HG02852 (cell line): ENCODE measurements around the gene PPP4R2.
A peak's percentile ranks its signal among the peaks of the same experiment; 100 is the strongest.

Experiments
- ATAC-seq: cut with Tn5 transposase; IDR thresholded peaks from one replicate; pipeline ENCODE4 v1.9.1; 2021; ENCODE audit warnings: mild to moderate bottlenecking, moderate library complexity; ENCODE audit not compliant: unreplicated experiment

PPP4R2 gene, protein sequence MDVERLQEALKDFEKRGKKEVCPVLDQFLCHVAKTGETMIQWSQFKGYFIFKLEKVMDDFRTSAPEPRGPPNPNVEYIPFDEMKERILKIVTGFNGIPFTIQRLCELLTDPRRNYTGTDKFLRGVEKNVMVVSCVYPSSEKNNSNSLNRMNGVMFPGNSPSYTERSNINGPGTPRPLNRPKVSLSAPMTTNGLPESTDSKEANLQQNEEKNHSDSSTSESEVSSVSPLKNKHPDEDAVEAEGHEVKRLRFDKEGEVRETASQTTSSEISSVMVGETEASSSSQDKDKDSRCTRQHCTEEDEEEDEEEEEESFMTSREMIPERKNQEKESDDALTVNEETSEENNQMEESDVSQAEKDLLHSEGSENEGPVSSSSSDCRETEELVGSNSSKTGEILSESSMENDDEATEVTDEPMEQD

DNA sequence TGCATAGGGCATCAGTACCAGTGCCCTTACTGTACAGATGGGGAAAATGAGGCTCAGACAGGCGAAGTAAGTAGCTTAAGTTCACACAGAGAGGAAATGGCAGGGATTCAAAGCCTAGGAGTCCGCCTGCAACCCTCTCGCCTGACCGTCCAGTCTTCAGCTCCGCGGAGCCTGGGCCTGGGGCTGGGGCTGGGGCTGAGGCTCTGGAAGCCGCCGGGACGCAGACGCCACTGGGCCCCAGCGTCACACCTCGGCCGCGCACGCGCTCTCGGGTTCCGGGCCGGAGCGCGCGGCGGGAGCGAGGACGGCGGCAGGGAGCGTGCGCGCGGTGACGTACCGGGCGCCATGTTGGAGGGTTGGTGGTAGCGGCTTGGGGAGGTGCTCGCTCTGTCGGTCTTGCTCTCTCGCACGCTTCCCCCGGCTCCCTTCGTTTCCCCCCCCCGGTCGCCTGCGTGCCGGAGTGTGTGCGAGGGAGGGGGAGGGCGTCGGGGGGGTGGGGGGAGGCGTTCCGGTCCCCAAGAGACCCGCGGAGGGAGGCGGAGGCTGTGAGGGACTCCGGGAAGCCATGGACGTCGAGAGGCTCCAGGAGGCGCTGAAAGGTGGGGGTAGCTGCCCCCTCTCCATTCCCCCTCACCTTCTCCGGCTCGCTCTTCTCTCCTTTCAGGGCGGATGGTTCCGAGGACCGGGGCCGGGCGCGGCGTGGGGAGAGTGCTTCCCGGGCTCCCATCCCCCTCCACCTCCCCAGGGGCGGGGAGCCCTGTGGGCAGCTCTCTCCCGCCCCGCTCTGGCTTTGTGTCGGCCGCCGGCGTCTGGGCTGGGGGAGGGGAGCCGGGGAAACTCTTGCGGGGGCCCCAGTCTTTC lies at the start of gene PPP4R2:
Gene PPP4R2, plus strand, starts transcription at position 339 of the 861 bp plus-strand sequence. Its CDS starts 227 bp downstream, at position 566.
- peak; percentile 83 for ATAC-seq

DNA sequence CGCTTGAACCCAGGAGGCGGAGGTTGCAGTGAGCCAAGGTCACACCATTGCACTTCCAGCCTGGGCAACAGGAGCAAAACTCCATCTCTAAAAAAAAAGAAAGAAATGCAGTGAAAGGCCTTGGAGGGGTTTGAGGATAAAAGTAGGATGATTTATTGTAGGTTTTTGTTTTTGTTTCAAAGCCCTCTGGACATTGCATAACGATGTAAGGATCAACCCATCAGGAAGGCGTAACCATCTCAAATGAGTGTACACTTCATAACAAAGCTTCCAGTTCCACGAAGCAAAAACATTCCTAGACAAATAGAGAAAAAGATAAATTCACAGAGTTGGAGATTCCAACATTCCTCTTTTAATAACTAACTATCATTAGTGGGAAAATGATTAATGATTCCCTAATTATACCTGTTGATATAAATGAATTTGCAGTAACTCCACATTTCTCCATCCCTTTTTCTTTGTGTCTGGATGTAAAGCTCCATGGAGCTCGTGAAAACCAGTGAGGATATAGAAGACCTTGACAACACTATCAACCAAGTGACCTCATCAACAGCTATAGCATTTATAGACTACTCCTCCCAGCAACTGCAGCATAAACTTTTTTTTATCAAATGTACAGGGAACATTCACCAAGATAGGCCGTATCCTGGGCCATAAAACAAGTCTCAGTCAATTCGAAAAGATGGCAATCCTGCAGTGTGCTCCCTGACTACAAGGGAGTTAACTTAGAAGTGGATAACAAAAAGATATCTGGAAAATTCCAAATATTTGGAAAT lies 48.7 kb upstream of the PPP4R2 start:
- ATAC-seq, result no peak

DNA sequence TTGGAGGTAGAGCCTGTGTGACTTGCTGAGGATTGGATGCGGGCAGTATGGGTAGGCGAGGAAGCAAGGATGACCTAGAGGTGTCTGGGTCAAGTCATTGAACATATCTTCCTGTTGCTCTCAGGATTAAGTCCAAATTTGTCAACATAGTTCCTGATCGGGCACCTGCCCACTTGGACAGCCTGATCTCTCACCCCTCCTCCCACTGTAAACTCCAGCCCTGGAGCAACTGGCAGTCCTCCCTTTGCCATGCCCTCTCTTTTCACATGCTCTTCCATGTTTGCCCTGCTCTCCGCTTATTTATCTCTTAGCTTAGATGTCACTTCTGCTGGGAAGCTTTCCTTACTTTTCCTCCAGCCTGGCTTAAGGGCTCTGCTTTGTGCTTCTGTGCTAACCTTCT lies 47.6 kb upstream of the PPP4R2 start:
- no peak for ATAC-seq

DNA sequence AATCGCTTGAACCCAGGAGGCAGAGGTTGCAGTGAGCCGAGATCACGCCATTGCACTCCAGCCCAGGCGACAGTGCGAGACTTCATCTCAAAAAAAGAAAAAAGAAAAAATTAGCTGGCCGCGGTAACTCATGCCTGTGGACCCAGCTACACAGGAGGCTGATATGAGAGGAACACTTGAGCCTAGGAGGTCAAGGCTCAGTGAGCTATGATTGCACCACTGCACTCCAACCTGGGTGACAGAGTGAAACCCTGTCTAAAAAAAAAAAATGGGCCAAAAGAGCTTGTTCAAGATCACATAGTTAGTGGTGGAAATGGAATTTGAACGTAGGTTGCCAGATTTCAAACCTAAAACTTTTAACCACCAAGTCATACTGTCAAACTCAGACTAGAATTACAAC lies 46.2 kb upstream of the PPP4R2 start:
- ATAC-seq, result no peak

DNA sequence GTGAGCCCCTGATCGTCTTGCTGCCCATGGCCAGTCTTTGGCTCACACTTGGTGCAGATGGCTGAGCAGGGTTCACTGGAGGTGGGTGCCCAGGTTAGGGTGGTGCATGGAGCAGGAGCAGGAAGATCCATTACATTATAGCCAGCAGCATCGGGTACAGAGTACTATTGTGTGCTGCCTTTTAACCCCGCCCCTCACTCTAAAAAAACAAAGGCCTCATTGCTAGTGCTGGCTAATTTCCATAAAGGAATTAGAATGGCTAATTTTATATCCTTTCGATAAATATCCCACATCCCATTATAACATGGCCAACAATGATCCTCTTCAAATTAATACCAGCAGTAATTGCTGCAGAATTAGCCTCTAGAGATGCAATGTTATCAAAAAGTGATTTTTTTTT lies 45.8 kb upstream of the PPP4R2 start:
- no peak for ATAC-seq

DNA sequence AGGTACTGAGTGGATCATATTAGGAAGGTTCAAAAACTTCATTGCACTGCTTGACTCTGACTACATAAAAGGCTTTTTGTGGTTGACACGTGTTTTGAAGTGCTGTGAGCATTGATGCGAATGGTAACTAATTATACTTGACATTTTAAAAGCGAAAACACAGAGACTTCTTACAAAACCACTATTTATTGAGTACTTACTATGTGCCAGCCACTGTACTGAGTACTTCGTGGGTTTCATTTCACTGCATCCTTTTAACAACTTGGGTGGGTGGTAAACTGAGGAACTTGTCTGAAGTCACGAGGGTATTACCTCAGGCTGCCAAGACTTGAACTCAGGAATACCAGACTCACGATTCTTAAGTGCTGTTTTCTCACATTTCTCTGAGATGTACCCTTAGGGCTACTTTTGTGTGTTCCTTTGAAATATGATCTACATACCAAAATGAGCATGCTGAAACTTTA lies 45.3 kb upstream of the PPP4R2 start:
- peak; percentile 71 for ATAC-seq

DNA sequence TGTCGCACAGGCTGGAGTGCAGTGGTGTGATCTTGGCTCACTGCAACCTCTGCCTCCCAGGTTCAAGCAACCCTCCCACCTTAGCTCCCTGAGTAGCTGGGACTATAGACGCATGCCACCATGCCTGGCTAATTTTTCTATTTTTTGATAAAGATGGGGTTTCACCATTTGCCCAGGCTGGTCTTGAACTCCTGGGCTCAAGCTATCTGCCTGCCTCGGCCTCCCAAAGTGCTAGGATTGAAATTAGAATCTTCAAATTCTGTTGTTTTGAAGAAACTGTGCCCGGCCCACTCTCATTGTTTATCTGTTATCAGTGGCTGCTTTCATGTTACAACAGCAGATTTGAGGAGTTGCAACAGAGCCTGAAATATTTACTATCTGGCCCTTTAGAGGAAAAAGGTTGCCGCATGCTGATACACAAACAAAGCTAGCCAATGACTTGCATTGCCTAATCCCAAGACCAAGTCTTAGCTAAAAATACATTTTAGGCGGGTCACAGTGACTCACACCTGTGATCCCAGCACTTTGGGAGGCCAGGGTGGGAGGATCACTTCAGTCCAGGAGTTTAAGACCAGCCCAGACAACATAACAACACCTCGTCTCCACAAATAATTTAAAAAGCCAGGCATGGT lies 43.2 kb upstream of the PPP4R2 start:
- ATAC-seq, result no peak

DNA sequence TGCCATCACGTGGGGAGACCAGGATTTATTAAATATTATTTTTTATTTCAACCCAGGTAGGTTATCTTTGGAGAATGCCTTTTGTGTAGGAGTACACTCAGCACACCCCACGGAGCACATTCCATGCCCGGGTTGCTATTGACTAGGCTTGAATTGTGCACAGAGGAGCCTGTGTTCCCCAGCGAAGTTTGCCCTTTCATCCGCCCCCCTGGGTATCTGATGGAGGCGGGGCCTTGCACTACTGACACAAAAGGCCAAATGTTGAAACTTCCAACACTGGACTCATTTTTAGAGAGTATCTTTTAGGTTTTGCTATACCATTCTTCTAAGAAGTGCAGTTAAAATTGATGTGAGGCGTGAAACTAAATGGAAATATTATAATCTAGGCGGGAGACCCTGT lies 39.3 kb upstream of the PPP4R2 start:
- ATAC-seq, result no peak

DNA sequence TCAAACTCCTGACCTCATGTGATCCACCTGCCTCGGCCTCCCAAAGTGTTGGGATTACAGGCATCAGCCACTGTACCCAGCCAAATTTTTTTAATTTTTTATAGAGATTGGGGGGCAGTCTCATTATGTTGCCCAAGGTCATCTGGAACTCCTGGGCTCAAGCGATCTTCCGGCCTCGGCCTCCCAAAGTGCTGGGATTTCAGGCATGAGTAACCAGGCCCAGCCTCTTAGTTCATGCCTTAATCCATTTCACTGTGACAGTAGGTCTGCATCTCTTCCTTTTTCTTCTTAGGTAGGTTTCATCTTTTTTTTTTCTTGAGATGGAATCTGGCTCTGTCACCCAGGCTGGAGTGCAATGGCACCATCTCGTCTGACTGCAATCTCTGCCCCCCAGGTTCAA lies 37.3 kb upstream of the PPP4R2 start:
- ATAC-seq, result no peak

DNA sequence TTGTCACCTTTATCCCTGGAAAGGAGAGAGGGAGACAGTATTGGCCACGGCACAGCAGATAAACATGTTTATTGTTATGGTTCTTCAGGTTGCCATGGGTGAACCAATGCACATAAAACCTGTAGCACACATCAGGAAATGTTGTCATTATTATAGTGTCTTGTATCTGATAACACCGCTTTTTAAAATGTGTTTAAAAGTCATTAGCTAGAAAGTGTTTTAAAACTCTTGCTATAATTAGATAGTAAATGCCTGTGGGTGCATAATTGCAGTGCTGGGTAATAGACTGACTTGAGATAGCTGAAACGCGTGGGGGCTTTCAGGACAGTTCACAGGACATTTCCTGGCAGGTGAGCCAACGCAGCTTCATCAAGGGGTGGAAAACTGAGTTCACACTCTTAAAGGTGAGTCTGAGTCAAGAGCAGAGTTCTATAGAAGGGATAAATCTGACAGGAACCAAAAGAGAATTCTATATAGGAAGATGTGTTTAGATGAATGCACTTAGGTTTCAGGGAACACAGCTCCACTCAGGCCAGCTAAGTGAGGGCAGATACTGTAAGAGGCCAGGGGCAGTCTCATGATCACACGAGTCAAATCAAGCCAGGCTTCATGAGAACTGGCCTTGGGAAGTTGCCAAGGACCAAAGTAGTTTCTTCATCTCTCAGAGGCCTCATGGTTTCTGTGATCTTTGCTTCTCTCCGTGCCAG lies 35.6 kb upstream of the PPP4R2 start:
- ATAC-seq, result no peak

DNA sequence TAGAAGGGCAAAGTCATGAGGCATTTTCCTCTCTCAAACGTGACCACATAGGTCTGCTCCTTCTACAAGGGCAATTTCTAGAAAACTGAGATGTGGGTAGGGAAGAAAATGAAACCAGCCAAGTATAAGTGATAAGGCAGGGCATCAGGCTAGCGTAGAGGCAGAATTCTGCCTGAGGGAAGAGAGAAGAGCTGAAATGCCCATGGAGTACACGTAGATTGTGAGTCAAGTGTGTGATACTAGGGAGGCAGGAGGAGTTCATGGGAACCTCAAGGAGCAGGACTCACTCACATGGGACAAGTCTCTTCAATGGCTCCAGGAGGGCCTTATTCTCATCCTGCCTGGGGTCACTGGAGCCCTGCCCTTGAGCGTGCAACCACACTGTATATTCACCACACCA lies 34.9 kb upstream of the PPP4R2 start:
- no peak for ATAC-seq

DNA sequence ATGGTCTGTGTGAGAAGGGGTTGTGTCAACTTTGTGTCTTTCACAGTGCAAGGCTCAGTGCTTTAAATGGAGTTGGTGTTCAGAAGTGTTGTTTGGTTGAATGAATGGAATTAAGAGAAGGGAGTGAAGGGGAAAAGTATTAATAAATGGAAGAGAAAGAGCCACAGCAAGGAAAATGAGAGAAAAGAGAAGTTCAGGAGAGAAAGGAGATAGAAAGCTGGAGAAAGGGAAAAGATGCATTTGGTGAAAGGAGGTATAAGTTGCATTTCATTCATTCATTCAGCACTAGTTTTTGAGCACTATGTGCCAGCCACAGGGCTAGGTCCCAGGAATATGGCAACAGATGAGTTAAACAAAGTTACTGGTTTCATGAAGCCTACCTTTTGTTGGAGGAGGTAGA lies 34.3 kb upstream of the PPP4R2 start:
- ATAC-seq, result no peak

DNA sequence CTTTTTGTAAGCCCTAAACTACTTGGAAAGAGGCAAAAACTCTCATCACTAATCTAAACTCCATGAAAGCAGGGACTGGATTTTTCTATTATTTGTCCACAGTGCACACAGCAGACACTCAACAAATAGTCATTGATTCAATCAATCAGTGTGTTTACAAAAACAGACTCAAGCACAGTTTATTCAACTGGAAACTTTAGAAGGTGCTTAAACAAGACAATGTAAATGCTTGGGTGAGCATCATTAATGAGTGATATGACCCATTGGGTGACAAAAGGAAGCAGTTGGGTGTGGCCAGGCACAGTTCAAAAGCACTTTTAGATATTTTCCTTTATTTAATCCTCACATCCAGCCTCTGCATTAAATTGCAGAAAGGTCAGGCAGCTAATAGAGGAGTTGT lies 32.0 kb upstream of the PPP4R2 start:
- ATAC-seq, result no peak

DNA sequence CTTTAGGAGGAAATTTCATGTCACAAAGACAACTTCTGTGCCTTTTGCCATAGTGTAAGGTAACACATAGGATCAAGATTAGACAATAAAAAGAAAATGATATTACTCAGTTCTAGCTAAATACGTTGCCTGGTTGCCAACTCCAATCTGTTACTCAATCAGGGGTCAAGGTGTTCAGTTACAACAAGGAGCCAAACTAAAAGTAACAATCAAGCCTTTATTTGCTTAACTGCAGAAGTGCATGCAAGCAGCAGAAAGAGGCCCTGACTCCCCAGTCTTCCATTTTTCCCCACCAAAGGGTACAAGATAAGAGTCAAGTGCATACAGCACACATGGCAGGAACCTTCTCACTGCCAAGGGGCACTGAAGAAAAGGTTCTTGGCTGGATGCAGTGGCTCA lies 28.3 kb upstream of the PPP4R2 start:
- no peak for ATAC-seq

DNA sequence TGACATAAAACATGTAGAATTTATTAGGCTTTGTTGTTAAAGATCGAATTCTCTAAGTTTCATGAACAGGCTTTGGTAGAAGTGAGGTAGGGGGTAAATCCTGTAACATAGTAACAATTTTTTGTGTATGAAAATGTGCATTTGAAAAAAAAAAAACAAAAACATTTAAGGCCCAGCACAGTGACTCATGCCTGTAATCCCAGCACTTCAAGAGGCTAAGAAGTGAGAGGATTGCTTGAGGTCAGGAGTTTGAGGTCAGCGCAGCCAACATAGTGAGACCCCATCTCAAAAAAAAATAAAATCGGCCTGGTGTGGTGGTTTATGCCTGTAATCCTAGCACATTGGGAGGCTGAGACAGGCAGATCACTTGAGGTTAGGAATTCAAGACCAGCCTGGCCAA lies 26.8 kb upstream of the PPP4R2 start:
- no peak for ATAC-seq

DNA sequence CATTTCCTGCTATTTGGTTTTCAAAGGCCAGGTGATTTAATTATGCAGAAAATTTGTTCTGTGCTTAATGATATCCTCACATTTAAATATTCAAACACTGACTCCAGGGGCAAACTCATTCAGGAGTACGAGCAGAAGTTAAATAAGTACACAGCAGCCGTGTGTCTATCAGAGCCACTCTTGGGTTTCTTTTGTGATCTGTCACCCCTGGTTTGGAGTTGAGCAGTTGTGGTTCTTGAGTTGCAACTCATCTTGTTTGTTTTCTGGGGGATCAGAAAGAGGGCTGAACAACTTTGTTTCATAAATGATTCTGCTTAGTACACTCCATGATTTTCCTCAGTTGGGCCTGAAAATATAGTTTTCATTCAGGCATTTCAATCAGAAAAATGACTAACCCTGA lies 25.7 kb upstream of the PPP4R2 start:
- no peak for ATAC-seq

DNA sequence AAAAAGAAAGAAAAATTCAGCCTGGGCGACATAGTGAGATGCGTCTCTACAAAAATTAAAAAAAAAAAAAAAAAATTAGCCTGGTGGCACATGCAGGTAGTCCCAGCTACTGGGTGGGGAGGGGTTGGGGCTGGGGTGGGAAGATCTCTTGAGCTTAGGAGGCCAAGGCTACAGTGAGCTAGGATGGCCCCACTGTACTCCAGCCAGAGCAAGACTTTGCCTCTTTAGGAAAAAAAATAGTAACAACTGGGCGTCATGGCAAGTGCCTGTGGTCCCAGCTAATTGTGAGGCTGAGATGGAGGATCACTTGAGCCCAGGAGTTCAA lies 23.9 kb upstream of the PPP4R2 start:
- no peak for ATAC-seq

DNA sequence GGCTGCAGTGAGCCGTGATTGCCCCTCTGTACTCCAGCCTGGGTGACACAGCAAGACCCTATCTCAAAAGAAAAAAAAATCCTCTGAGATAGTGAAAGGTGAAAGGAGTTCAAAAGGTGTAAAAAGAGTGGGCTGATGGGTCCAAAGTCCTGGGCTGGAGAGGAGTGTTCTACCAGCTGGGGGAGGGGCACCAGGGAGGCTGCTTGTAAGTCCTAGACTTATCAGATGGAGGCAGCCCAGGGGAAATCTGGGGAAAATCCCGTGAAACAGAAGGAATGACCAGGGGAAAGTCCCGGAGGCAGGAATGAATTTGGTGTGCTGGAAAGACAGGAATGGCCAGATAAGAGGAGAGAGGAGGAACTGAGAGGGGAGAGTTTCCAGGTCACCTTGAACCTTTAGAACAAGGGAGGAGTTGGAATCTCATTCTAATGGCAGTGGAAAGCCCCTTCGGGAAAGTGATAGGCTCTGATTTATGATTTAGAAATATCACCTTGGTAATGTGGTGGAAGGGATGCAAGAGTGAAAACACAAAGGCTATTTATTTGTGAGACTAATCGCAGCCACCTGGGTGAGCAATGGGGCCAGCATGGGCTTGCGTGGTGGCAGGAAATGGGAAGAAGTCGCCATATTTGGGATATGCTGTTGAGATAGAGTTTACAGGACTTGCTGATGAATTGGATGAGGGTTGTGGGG lies 23.4 kb upstream of the PPP4R2 start:
- no peak for ATAC-seq

DNA sequence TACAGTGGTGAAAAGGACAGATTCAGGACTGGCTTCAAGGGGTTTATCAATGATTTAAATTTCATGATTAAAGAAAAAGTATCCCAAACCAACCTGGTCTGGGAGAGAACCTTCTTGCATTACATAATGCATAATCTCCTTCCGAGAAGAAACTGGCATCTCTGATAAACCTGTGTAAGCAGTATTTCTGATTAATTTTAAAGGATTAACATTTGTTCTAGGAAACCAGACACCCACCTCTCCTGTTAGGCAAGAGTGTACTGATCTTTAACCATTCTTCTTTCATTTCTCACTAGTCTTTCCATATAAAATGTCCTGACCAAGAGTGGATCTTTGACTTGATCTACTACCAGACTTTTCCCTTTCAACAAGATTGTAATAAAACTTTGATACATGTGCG lies 22.8 kb upstream of the PPP4R2 start:
- no peak for ATAC-seq

DNA sequence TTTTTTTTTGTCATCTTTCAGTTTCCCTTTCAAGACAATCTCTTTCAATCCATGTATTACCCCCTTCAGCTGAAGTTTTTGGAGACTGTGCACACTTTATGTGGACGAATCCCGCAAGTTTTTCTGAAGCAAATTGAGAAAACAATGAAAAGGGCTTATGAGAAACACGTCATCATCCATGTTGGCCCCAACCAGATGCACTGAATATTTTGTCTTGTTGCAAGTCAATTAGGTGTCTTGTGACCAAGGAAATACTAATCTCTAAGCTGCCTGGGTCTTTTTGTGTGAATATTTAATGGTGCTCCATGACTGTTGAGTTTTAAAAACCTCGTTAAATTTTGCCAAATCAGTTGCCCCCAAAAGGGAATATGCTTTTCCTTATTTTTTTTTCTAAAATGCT lies 21.7 kb upstream of the PPP4R2 start:
- no peak for ATAC-seq
